Fibroblast of lung (primary cell): ENCODE results near the gene KCTD2. TPM values are rescaled to one million over a fixed set of nuclear protein-coding genes. Genes with fewer than 3 reads are reported as not detected.

Experiments used
- DNase-seq, 2 donors: peaks; one replicate each; pipeline versions ENCODE4 v3.0.0 to v3.0.0-alpha.2; 2010; ENCODE audit warnings: low read depth in 2 of 2
- H2AFZ ChIP-seq: 2 replicates; pipeline ENCODE4 v1.5.1; 2012; ENCODE audit warnings: low read length, control low read depth, inconsistent platforms
- H3K27ac ChIP-seq: 2 replicates; pipeline ENCODE4 v1.5.1; 2011; ENCODE audit warnings: low read length, control low read depth; ENCODE audit not compliant: insufficient read depth
- H3K27me3 ChIP-seq: 2 replicates; pipeline ENCODE4 v1.5.1; 2011; ENCODE audit warnings: mild to moderate bottlenecking, low read length; ENCODE audit not compliant: control insufficient read depth, insufficient read depth
- H3K36me3 ChIP-seq: 2 replicates; pipeline ENCODE4 v1.5.1; 2011; ENCODE audit warnings: low read length; ENCODE audit not compliant: control insufficient read depth, insufficient read depth
- H3K4me1 ChIP-seq: 2 replicates; pipeline ENCODE4 v1.5.1; 2011; ENCODE audit warnings: low read length; ENCODE audit not compliant: control insufficient read depth, insufficient read depth; ENCODE audit errors: extremely low read depth
- H3K4me2 ChIP-seq: 2 replicates; pipeline ENCODE4 v1.5.1; 2011; ENCODE audit warnings: low read length, control low read depth; ENCODE audit not compliant: insufficient read depth; ENCODE audit errors: extremely low read depth
- H3K4me3 ChIP-seq, 4 experiments: fragments of 200-600 bp in 1 of 4; sonication (generic) in 1 of 4; replicated peaks in 1 of 4; 2 replicates each; pipeline ENCODE4 v1.5.1; 2011 to 2016; ENCODE audit warnings: low read length in 4 of 4, low read depth in 3 of 4, mild to moderate bottlenecking in 3 of 4, control low read depth in 2 of 4, inconsistent platforms in 1 of 4, mixed read lengths in 1 of 4; ENCODE audit not compliant: insufficient read depth in 1 of 4; ENCODE audit errors: control extremely low read depth in 1 of 4
- H3K79me2 ChIP-seq: 2 replicates; pipeline ENCODE4 v1.5.1; 2012; ENCODE audit warnings: mild to moderate bottlenecking, low read length, inconsistent platforms; ENCODE audit not compliant: control insufficient read depth, insufficient read depth
- H3K9ac ChIP-seq: 2 replicates; pipeline ENCODE4 v1.5.1; 2011; ENCODE audit warnings: mild to moderate bottlenecking, low read length, control low read depth; ENCODE audit not compliant: insufficient read depth
- H3K9me3 ChIP-seq: 2 replicates; pipeline ENCODE4 v1.5.1; 2012; ENCODE audit warnings: low read depth, low read length; ENCODE audit not compliant: control insufficient read depth, insufficient read depth
- H4K20me1 ChIP-seq: 2 replicates; pipeline ENCODE4 v1.5.1; 2011; ENCODE audit warnings: low read length; ENCODE audit not compliant: control insufficient read depth, insufficient read depth; ENCODE audit errors: extremely low read depth
- CTCF ChIP-seq, 2 donors: IDR thresholded peaks in 1 of 2; conservative IDR thresholded peaks in 1 of 2; 1 replicate in 1 of 2; 2 replicates in 1 of 2; pipeline ENCODE4 v1.5.1; 2011 to 2012; ENCODE audit warnings: low read length in 2 of 2, control low read depth in 1 of 2, inconsistent platforms in 1 of 2, low read depth in 1 of 2, mild to moderate bottlenecking in 1 of 2
- EZH2 ChIP-seq: IDR thresholded peaks from 2 replicates; pipeline ENCODE4 v1.5.1; 2012; ENCODE audit warnings: low read length, control low read depth, mild to moderate bottlenecking; ENCODE audit errors: missing control alignments
- polyA minus RNA-seq: library from RNA; depleted of rRNA, polyadenylated mRNA; stranded (reverse); fragments of >200 nt; gene quantifications from 2 replicates; pipeline ENCODE4 v1.2.3, GENCODE V29; 2011; ENCODE audit warnings: low replicate concordance
- polyA plus RNA-seq, 2 donors: library from polyadenylated mRNA; depleted of rRNA in 1 of 2; stranded (reverse) in 1 of 2; unstranded in 1 of 2; fragments of >200 nt; gene quantifications; 2 replicates each; pipeline ENCODE4 v1.2.1, GENCODE V29; 2011 to 2012; ENCODE audit warnings: missing spikeins in 1 of 2
- total RNA-seq: library from RNA; depleted of rRNA; stranded (reverse); fragments of >200 nt; gene quantifications from 2 replicates; pipeline ENCODE4 v1.2.1, GENCODE V29; 2014

The KCTD2 gene, protein sequence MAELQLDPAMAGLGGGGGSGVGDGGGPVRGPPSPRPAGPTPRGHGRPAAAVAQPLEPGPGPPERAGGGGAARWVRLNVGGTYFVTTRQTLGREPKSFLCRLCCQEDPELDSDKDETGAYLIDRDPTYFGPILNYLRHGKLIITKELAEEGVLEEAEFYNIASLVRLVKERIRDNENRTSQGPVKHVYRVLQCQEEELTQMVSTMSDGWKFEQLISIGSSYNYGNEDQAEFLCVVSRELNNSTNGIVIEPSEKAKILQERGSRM
- total RNA-seq (17.5 and 17.7 TPM in 2 replicates), polyA plus RNA-seq (29.5 and 35.8 TPM in 2 replicates), polyA minus RNA-seq (21.7 and 26.5 TPM in 2 replicates)
- polyA plus RNA-seq (2012) = 15.0 and 17.6 TPM in 2 replicates

DNA sequence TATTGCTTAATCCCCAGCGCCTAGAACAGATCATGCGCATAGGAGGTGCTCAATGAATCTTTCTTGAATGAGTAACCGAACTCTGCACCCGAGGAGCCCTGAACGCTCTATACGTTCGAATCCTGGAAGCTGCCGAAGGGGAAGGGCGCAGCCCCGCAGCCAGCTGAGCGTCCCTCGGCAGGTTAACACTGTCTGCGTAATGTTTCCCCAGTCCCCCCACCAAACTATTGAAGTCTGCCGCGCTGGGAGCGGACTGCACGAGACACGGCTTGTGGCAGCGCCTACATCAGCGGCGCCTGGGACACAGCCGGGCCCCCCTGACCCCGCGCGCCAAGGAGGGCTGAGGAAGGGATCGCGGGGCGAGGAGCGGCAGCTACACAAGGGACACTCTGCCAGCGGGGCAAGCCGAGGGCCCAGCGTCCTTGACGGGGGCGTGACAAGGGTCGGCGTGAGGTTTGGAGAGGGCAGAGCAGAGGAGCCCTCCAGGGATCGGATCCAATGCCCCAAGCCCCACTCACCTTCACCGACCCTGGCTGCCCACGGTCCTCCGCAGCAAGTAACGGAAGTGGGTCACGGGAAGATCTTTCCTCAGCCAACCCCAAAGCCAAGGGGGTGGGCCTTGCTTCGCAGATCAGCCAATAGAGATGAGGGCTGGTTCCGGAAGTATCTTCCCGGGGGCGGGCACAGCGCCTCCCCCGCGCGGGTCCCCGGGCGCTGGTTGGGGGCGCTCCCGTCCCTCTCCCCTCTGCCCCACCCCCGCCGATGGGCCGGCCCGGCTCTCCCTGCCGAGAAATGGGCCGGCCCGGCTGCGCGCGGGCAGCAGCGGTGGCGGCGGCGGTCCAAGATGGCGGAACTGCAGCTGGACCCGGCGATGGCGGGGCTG is at the start of gene KCTD2, which contains the start of gene ATP5PD:
Gene KCTD2 (plus strand): TSS at position 819 of the 883 bp plus-strand sequence. CDS start 26 bp downstream, at position 845.
Gene ATP5PD (minus strand): TSS at position 563 of the 883 bp plus-strand sequence. CDS start 4,319 bp downstream, outside the sequence.
- Histone ChIP-seq H3K4me2 (peak within 1 kb of the TSS; percentile 100), H3K4me1 (peaks cover 3% of the 10 kb centered on the region), H3K27ac (peak within 1 kb of the TSS; percentile 94), H3K9ac (peak within 1 kb of the TSS; percentile 86), H3K9me3 (no peaks in the 10 kb centered on the region), H2AFZ (peak within 1 kb of the TSS; percentile 70), H3K27me3 (no peaks in the 10 kb centered on the region), H3K36me3 (peaks cover 2% of the 10 kb centered on the region), H3K79me2 (peaks cover 21% of the 10 kb centered on the region), H3K4me3 (peak within 1 kb of the TSS; percentile 79 to 97 (median 93)), H4K20me1 (no peaks in the 10 kb centered on the region)
- TF ChIP-seq CTCF (conservative IDR thresholded peaks at IDR 0.05 in 1 of 2, IDR thresholded peaks at IDR 0.05 in 1 of 2; ENCODE audit: low read depth in 1 of 2, low read length in 2 of 2) = no peak
- no peak for TF ChIP-seq EZH2
- DNase-seq = peak; percentile 96 to 97

GRCh38 chr17:74998783-74999182 is 48.2 kb upstream of the KCTD2 start:
- DNase-seq = no peak
- Histone ChIP-seq H3K79me2 (no peaks in the 10 kb centered on the region), H4K20me1 (no peaks in the 10 kb centered on the region), H2AFZ (no peak overlapping the region), H3K9ac (no peak overlapping the region), H3K4me2 (no peak overlapping the region), H3K36me3 (peaks cover 10% of the 10 kb centered on the region), H3K27ac (no peak overlapping the region), H3K4me3 (no peak overlapping the region), H3K4me1 (no peaks in the 10 kb centered on the region), H3K9me3 (no peaks in the 10 kb centered on the region), H3K27me3 (no peaks in the 10 kb centered on the region)
- TF ChIP-seq CTCF (conservative IDR thresholded peaks at IDR 0.05 in 1 of 2, IDR thresholded peaks at IDR 0.05 in 1 of 2; ENCODE audit: low read depth in 1 of 2, low read length in 2 of 2) = no peak
- TF ChIP-seq EZH2 = no peak

DNA sequence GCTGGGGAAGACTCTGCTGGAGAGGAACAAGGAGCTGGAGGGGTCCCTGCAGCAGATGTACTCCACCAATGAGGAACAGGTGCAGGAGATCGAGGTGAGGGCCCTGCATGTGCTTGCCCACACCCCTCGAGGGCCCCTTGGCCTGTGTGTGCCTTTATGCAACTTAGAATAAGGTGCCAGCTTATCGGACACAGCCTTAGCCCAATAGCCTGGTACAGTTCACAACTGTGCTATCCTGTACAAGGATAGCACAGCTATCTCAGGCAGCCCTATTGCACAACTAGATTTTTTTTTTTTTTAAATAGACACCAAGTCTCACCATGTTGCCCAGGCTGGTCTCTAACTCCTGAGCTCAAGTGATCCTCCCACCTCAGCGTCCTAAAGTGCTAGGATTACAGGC is 47.5 kb upstream of the KCTD2 start:
- Histone ChIP-seq H3K36me3 (peaks cover 13% of the 10 kb centered on the region), H3K4me2 (no peak overlapping the region), H3K79me2 (no peaks in the 10 kb centered on the region), H3K9me3 (no peaks in the 10 kb centered on the region), H2AFZ (no peak overlapping the region), H3K9ac (no peak overlapping the region), H3K27me3 (no peaks in the 10 kb centered on the region), H3K4me1 (no peaks in the 10 kb centered on the region), H4K20me1 (no peaks in the 10 kb centered on the region), H3K4me3 (no peak overlapping the region), H3K27ac (no peak overlapping the region)
- no peak for DNase-seq
- no peak for TF ChIP-seq EZH2
- TF ChIP-seq CTCF (conservative IDR thresholded peaks at IDR 0.05 in 1 of 2, IDR thresholded peaks at IDR 0.05 in 1 of 2; ENCODE audit: low read depth in 1 of 2, low read length in 2 of 2) = no peak
